H9 (cell line): ENCODE data around the gene HLA-DRB1. TPM values are rescaled to one million over a fixed set of nuclear protein-coding genes. Genes with fewer than 3 reads are reported as not detected.

Experiments used
- DNase-seq: peaks from one replicate; pipeline ENCODE4 v3.0.0-alpha.2; 2017
- H2AFZ ChIP-seq: one replicate; pipeline ENCODE4 v1.6.1; 2013; ENCODE audit warnings: mild to moderate bottlenecking, low read length, control low read depth, moderate library complexity
- H2AK5ac ChIP-seq: 2 replicates; pipeline ENCODE4 v1.6.1; 2013; ENCODE audit warnings: low read length, control low read depth, mixed read lengths; ENCODE audit not compliant: insufficient read length
- H2BK120ac ChIP-seq: one replicate; pipeline ENCODE4 v1.6.1; 2013; ENCODE audit warnings: low read depth, mild to moderate bottlenecking, low read length, control low read depth, inconsistent platforms; ENCODE audit not compliant: poor library complexity, severe bottlenecking
- H2BK12ac ChIP-seq: 2 replicates; pipeline ENCODE4 v1.6.1; 2013; ENCODE audit warnings: low read length, control low read depth, mixed read lengths, low read depth; ENCODE audit not compliant: insufficient read length
- H2BK15ac ChIP-seq: 2 replicates; pipeline ENCODE4 v1.6.1; 2013; ENCODE audit warnings: low read depth, low read length, control low read depth
- H2BK20ac ChIP-seq: one replicate; pipeline ENCODE4 v1.6.1; 2013; ENCODE audit warnings: low read depth, mild to moderate bottlenecking, low read length, control low read depth, inconsistent platforms; ENCODE audit not compliant: poor library complexity, severe bottlenecking
- H2BK5ac ChIP-seq: 2 replicates; pipeline ENCODE4 v1.6.1; 2013; ENCODE audit warnings: low read length, control low read depth, mixed read lengths; ENCODE audit not compliant: insufficient read length
- H3K14ac ChIP-seq: 2 replicates; pipeline ENCODE4 v1.6.1; 2013; ENCODE audit warnings: low read length, control low read depth; ENCODE audit not compliant: insufficient read depth
- H3K18ac ChIP-seq: 2 replicates; pipeline ENCODE4 v1.6.1; 2013; ENCODE audit warnings: low read depth, mild to moderate bottlenecking, mixed read lengths, low read length, control low read depth; ENCODE audit not compliant: insufficient read length
- H3K23ac ChIP-seq: 2 replicates; pipeline ENCODE4 v1.6.1; 2013; ENCODE audit warnings: low read length, control low read depth, mixed read lengths, low read depth; ENCODE audit not compliant: insufficient read length
- H3K23me2 ChIP-seq: 2 replicates; pipeline ENCODE4 v1.6.1; 2013; ENCODE audit warnings: low read depth, mild to moderate bottlenecking, mixed read lengths, low read length, control low read depth; ENCODE audit not compliant: insufficient read length, poor library complexity, severe bottlenecking
- H3K27ac ChIP-seq: 2 replicates; pipeline ENCODE4 v1.5.1; 2013; ENCODE audit warnings: low read length, control low read depth, mixed read lengths, low read depth; ENCODE audit not compliant: insufficient read length
- H3K27me3 ChIP-seq: 2 replicates; pipeline ENCODE4 v1.6.1; 2013; ENCODE audit warnings: low read length, control low read depth, inconsistent platforms; ENCODE audit not compliant: insufficient read depth
- H3K4ac ChIP-seq: 2 replicates; pipeline ENCODE4 v1.6.1; 2013; ENCODE audit warnings: low read depth, mild to moderate bottlenecking, control low read depth, inconsistent platforms, low read length, moderate library complexity
- H3K4me1 ChIP-seq: 2 replicates; pipeline ENCODE4 v1.6.1; 2013; ENCODE audit warnings: low read length, control low read depth, inconsistent platforms; ENCODE audit not compliant: insufficient read depth
- H3K4me2 ChIP-seq: 2 replicates; pipeline ENCODE4 v1.6.1; 2013; ENCODE audit warnings: low read length, control low read depth, mixed read lengths; ENCODE audit not compliant: insufficient read length, insufficient read depth
- H3K56ac ChIP-seq: 2 replicates; pipeline ENCODE4 v1.6.1; 2013; ENCODE audit warnings: low read depth, mild to moderate bottlenecking, mixed read lengths, low read length, control low read depth; ENCODE audit not compliant: insufficient read length
- H3K79me1 ChIP-seq: 2 replicates; pipeline ENCODE4 v1.6.1; 2013; ENCODE audit warnings: low read depth, mild to moderate bottlenecking, moderate library complexity, low read length, control low read depth, inconsistent platforms; ENCODE audit not compliant: insufficient read depth, poor library complexity, severe bottlenecking
- H3K79me2 ChIP-seq: 2 replicates; pipeline ENCODE4 v1.6.1; 2013; ENCODE audit warnings: low read length, control low read depth, inconsistent platforms; ENCODE audit not compliant: insufficient read depth
- H3K9ac ChIP-seq: 2 replicates; pipeline ENCODE4 v1.6.1; 2013; ENCODE audit warnings: low read length, control low read depth, mixed read lengths; ENCODE audit not compliant: insufficient read length; ENCODE audit errors: extremely low read depth
- H3K9me3 ChIP-seq: one replicate; pipeline ENCODE4 v1.6.1; 2013; ENCODE audit warnings: low read depth, low read length, inconsistent platforms; ENCODE audit not compliant: control insufficient read depth
- H3T11ph ChIP-seq: one replicate; pipeline ENCODE4 v1.6.1; 2013; ENCODE audit warnings: mild to moderate bottlenecking, low read length, control low read depth, inconsistent platforms
- H4K20me1 ChIP-seq: one replicate; pipeline ENCODE4 v1.6.1; 2013; ENCODE audit not compliant: control insufficient read depth, insufficient read length, insufficient read depth
- H4K5ac ChIP-seq: 2 replicates; pipeline ENCODE4 v1.6.1; 2013; ENCODE audit warnings: low read depth, mild to moderate bottlenecking, mixed read lengths, low read length, control low read depth; ENCODE audit not compliant: insufficient read length
- H4K8ac ChIP-seq: replicated peaks from 2 replicates; pipeline ENCODE4 v1.6.1; 2013; ENCODE audit warnings: low read length, control low read depth, mixed read lengths, low read depth; ENCODE audit not compliant: insufficient read length
- H4K91ac ChIP-seq: 2 replicates; pipeline ENCODE4 v1.6.1; 2013; ENCODE audit warnings: low read depth, mild to moderate bottlenecking, moderate library complexity, mixed read lengths, low read length, control low read depth; ENCODE audit not compliant: insufficient read length
- H3K27ac Mint-ChIP-seq, 3 experiments: 2 replicates in 2 of 3; 3 replicates in 1 of 3; pipeline ENCODE4 v1.8.0; 2020 to 2021; ENCODE audit warnings: mixed read lengths in 3 of 3, mild to moderate bottlenecking in 1 of 3, moderate library complexity in 1 of 3
- H3K27me3 Mint-ChIP-seq: 2 replicates; pipeline ENCODE4 v1.8.0; 2021; ENCODE audit warnings: low read depth, mild to moderate bottlenecking, moderate library complexity, mixed read lengths
- H3K36me3 Mint-ChIP-seq, 3 experiments: 2 replicates in 2 of 3; 3 replicates in 1 of 3; pipeline ENCODE4 v1.8.0; 2020 to 2021; ENCODE audit warnings: low read depth in 3 of 3, mixed read lengths in 3 of 3; ENCODE audit not compliant: insufficient read depth in 1 of 3
- H3K4me1 Mint-ChIP-seq, 2 experiments: 2 replicates each; pipeline ENCODE4 v1.8.0; 2020; ENCODE audit warnings: mixed read lengths in 2 of 2
- H3K4me3 Mint-ChIP-seq, 2 experiments: 2 replicates in 1 of 2; 3 replicates in 1 of 2; pipeline ENCODE4 v1.8.0; 2020 to 2021; ENCODE audit warnings: mild to moderate bottlenecking in 2 of 2, mixed read lengths in 2 of 2, moderate library complexity in 1 of 2
- H3K9me3 Mint-ChIP-seq, 2 experiments: 2 replicates in 1 of 2; 3 replicates in 1 of 2; pipeline ENCODE4 v1.8.0; 2020; ENCODE audit warnings: mild to moderate bottlenecking in 2 of 2, mixed read lengths in 2 of 2, moderate library complexity in 1 of 2
- WGBS: extraction: QIAGEN DNeasy Blood & Tissue Kit; methylation state at CpG from one replicate; pipeline ENCODE4 v1.1.7; 2013; ENCODE audit warnings: missing lambda C conversion rate, low lambda C conversion rate, mixed read lengths; ENCODE audit not compliant: insufficient read length; ENCODE audit errors: extremely low coverage; 5-methylcytosine and 5-hydroxymethylcytosine counted together
- total RNA-seq: library from RNA; stranded (reverse); gene quantifications from 2 replicates; pipeline ENCODE4 v1.2.1, GENCODE V29; 2021
- TF ChIP-seq, protein P1 (sequence below): fragments of 200-600 bp; sonication (generic); conservative IDR thresholded peaks from 3 replicates; pipeline ENCODE4 v1.8.0; 2021; ENCODE audit warnings: antibody characterized with exemption, mild to moderate bottlenecking

Gene HLA-DRB1
- total RNA-seq, 1 experiment from 2014 or later = 25.9 TPM

- H3K27ac ChIP-seq = no peak overlapping the region
- no peak overlapping the region for H2BK12ac ChIP-seq
- H3K14ac ChIP-seq = no peak overlapping the region
- no peak overlapping the region for H3K9ac ChIP-seq
- no peak overlapping the region for H3K4me2 ChIP-seq
- H3K79me1 ChIP-seq = no peaks in the 10 kb centered on the region
- no peak overlapping the region for H2AK5ac ChIP-seq
- H2BK120ac ChIP-seq = no peak overlapping the region
- H3K4me3 Mint-ChIP-seq = no peak overlapping the region
- 0 out of 7 replicates have a peak, but pooled peaks cover 0 to 5% (median 4%) of the 10 kb centered on the region in 3 experiments for H3K36me3 Mint-ChIP-seq
- no peaks in the 10 kb centered on the region for H3K4me1 ChIP-seq
- no CpG with 5 or more reads among the region's 4 CpGs for WGBS
- no peaks in the 10 kb centered on the region for H3K23me2 ChIP-seq
- H2BK20ac ChIP-seq = no peak overlapping the region
- H2AFZ ChIP-seq = no peak overlapping the region
- H3K18ac ChIP-seq = no peak overlapping the region
- H3K4me1 Mint-ChIP-seq = peaks cover 13 to 14% of the 10 kb centered on the region in 2 experiments
- H3K27ac Mint-ChIP-seq = no peak overlapping the region; a peak in 1 of 7 replicates
- no peaks in the 10 kb centered on the region for H3K27me3 ChIP-seq
- H3K23ac ChIP-seq = no peak overlapping the region
- H4K20me1 ChIP-seq = no peaks in the 10 kb centered on the region
- H3T11ph ChIP-seq = no peak overlapping the region
- no peak overlapping the region for H4K91ac ChIP-seq
- H4K5ac ChIP-seq = no peak overlapping the region
- H2BK15ac ChIP-seq = no peak overlapping the region
- no peaks in the 10 kb centered on the region for H3K27me3 Mint-ChIP-seq
- no peak overlapping the region for H3K56ac ChIP-seq
- no peaks in the 10 kb centered on the region for H3K79me2 ChIP-seq
- H2BK5ac ChIP-seq = no peak overlapping the region
- no peaks in the 10 kb centered on the region for H3K9me3 ChIP-seq
- H3K4ac ChIP-seq = no peak overlapping the region
- peaks cover 0 to 17% of the 10 kb centered on the region in 2 experiments; a peak in 4 of 5 replicates for H3K9me3 Mint-ChIP-seq
- no peak for DNase-seq
- no peak overlapping the region for H4K8ac ChIP-seq
- TF ChIP-seq, protein P1, sequence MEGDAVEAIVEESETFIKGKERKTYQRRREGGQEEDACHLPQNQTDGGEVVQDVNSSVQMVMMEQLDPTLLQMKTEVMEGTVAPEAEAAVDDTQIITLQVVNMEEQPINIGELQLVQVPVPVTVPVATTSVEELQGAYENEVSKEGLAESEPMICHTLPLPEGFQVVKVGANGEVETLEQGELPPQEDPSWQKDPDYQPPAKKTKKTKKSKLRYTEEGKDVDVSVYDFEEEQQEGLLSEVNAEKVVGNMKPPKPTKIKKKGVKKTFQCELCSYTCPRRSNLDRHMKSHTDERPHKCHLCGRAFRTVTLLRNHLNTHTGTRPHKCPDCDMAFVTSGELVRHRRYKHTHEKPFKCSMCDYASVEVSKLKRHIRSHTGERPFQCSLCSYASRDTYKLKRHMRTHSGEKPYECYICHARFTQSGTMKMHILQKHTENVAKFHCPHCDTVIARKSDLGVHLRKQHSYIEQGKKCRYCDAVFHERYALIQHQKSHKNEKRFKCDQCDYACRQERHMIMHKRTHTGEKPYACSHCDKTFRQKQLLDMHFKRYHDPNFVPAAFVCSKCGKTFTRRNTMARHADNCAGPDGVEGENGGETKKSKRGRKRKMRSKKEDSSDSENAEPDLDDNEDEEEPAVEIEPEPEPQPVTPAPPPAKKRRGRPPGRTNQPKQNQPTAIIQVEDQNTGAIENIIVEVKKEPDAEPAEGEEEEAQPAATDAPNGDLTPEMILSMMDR = no peak
These were observed 19.2 kb downstream of the HLA-DRB1 start for GRCh38 chr6:32570363-32570905.
